Endothelial cell of umbilical vein (primary cell): ENCODE results near the gene TNFAIP8. TPM values are rescaled to one million over a fixed set of nuclear protein-coding genes. Genes with fewer than 3 reads are reported as not detected.

ENCODE experiments used
- BruUV-seq: library from RNA; stranded (reverse); fragments of 400-500 nt; replicated peaks from 2 replicates; lab custom pipeline; 2021; lab: Mats Ljungman, UMichigan
- CTCF ChIA-PET: fragments of 300-600, 350-600 bp; sonication (Branson Sonifier 250); formaldehyde crosslinking; loops from one replicate; lab custom pipeline; 2021; ENCODE audit warnings: antibody characterized with exemption, inconsistent platforms; lab: Charles Lee
- POLR2A ChIA-PET: fragments of 300-600, 350-600 bp; sonication (Branson Sonifier 250); formaldehyde crosslinking; loops from one replicate; lab custom pipeline; 2021; ENCODE audit warnings: antibody characterized with exemption, inconsistent platforms; lab: Charles Lee
- DNase-seq: peaks from one replicate; pipeline ENCODE4 v3.0.0-alpha.2; 2011; ENCODE audit warnings: low read depth, low spot score
- FAIRE-seq: peaks from 2 replicates; lab custom pipeline; 2011; peaks lifted over from hg19 to GRCh38; lab: Jason Lieb, UNC
- H2AFZ ChIP-seq: 2 replicates; pipeline ENCODE4 v1.6.0; 2012; ENCODE audit warnings: low read depth, low read length, control low read depth, inconsistent platforms
- H3K27ac ChIP-seq: 2 replicates; pipeline ENCODE4 v1.5.1; 2011; ENCODE audit warnings: low read depth, mild to moderate bottlenecking, control low read depth, low read length, moderate library complexity; ENCODE audit not compliant: insufficient read depth
- H3K27me3 ChIP-seq, 2 experiments: 2 replicates each; pipeline versions ENCODE4 v1.6.0 to v1.6.1; 2011; ENCODE audit warnings: low read length in 2 of 2, mixed read lengths in 1 of 2; ENCODE audit not compliant: control insufficient read depth in 2 of 2, insufficient read depth in 2 of 2
- H3K36me3 ChIP-seq, 2 experiments: 2 replicates in 1 of 2; 3 replicates in 1 of 2; pipeline ENCODE4 v1.5.1; 2011; ENCODE audit warnings: low read length in 2 of 2, mild to moderate bottlenecking in 1 of 2, moderate library complexity in 1 of 2; ENCODE audit not compliant: control insufficient read depth in 2 of 2, insufficient read depth in 2 of 2; ENCODE audit errors: extremely low read depth in 1 of 2
- H3K4me1 ChIP-seq: 3 replicates; pipeline ENCODE4 v1.5.1; 2011; ENCODE audit warnings: mild to moderate bottlenecking, low read length; ENCODE audit not compliant: control insufficient read depth, insufficient read depth; ENCODE audit errors: extremely low read depth
- H3K4me2 ChIP-seq: 2 replicates; pipeline ENCODE4 v1.6.1; 2011; ENCODE audit warnings: low read length, control low read depth, mixed read lengths; ENCODE audit not compliant: insufficient read depth
- H3K4me3 ChIP-seq, 3 experiments: fragments of 200-600 bp in 1 of 3; sonication (generic), shearing (Covaris generic) in 1 of 3; replicated peaks in 1 of 3; 2 replicates each; pipeline ENCODE4 v1.5.1; 2011 to 2016; ENCODE audit warnings: control low read depth in 3 of 3, low read length in 3 of 3, mild to moderate bottlenecking in 2 of 3, inconsistent platforms in 1 of 3, low read depth in 1 of 3, moderate library complexity in 1 of 3; ENCODE audit not compliant: insufficient read depth in 1 of 3
- H3K79me2 ChIP-seq: 2 replicates; pipeline ENCODE4 v1.6.0; 2012; ENCODE audit warnings: low read length, inconsistent platforms; ENCODE audit not compliant: control insufficient read depth, insufficient read depth
- H3K9ac ChIP-seq: replicated peaks from 2 replicates; pipeline ENCODE3; 2011; ENCODE audit warnings: low read length, control low read depth; ENCODE audit not compliant: insufficient read depth; ENCODE audit errors: extremely low read depth
- H3K9me1 ChIP-seq: replicated peaks from 3 replicates; pipeline ENCODE4 v1.6.0; 2011; ENCODE audit warnings: mild to moderate bottlenecking, low read length; ENCODE audit not compliant: control insufficient read depth, insufficient read depth; ENCODE audit errors: extremely low read depth
- H3K9me3 ChIP-seq: replicated peaks from 2 replicates; pipeline ENCODE4 v1.5.1; 2012; ENCODE audit warnings: low read length, inconsistent platforms; ENCODE audit not compliant: control insufficient read depth, insufficient read depth
- H4K20me1 ChIP-seq: replicated peaks from 2 replicates; pipeline ENCODE3; 2011; ENCODE audit warnings: mild to moderate bottlenecking, low read length; ENCODE audit not compliant: control insufficient read depth, insufficient read depth; ENCODE audit errors: extremely low read depth
- EZH2 ChIP-seq: IDR thresholded peaks from 2 replicates; pipeline ENCODE4 v1.6.1; 2012; ENCODE audit warnings: borderline replicate concordance, low read depth, mild to moderate bottlenecking, moderate library complexity, low read length, inconsistent platforms; ENCODE audit not compliant: severe bottlenecking
- FOS ChIP-seq: IDR thresholded peaks from 2 replicates; pipeline ENCODE4 v1.6.1; 2011; ENCODE audit warnings: mild to moderate bottlenecking, low read length, moderate library complexity, borderline replicate concordance; ENCODE audit not compliant: insufficient read depth
- GATA2 ChIP-seq: IDR thresholded peaks from 2 replicates; pipeline ENCODE4 v1.7.0; 2011; ENCODE audit warnings: low read depth, mild to moderate bottlenecking, moderate library complexity, mixed read lengths, low read length; ENCODE audit not compliant: insufficient read length, insufficient read depth
- JUN ChIP-seq: IDR thresholded peaks from 2 replicates; pipeline ENCODE4 v1.6.1; 2011; ENCODE audit warnings: borderline replicate concordance, low read depth; ENCODE audit not compliant: insufficient read length, insufficient read depth
- MYC ChIP-seq: IDR thresholded peaks from one replicate; pipeline ENCODE4 v1.6.1; 2011; ENCODE audit warnings: mild to moderate bottlenecking, low read depth, low read length
- POLR2A ChIP-seq: IDR thresholded peaks from 2 replicates; pipeline ENCODE4 v1.6.1; 2012; ENCODE audit warnings: low read depth, mild to moderate bottlenecking, control low read depth, low read length
- POLR2AphosphoS5 ChIP-seq: IDR thresholded peaks from 2 replicates; pipeline ENCODE4 v1.6.1; 2012; ENCODE audit warnings: low read depth, mild to moderate bottlenecking, control low read depth, low read length, moderate library complexity; ENCODE audit not compliant: insufficient read depth
- dilution Hi-C: fragments of 300-500 bp; cut with MboI; formaldehyde crosslinking; loops from one replicate; pipeline ENCODE4 v1.15.0; 2019; ENCODE audit warnings: low sequenced_read_pairs; ENCODE audit not compliant: extremely low pct_ligation_motif_present
- intact Hi-C: fragments of 100-400 bp; cut with micrococcal nuclease; formaldehyde crosslinking; loops from one replicate; pipeline ENCODE4 v1.10.0; 2022
- polyA plus RNA-seq, 4 experiments: library from polyadenylated mRNA; depleted of rRNA in 3 of 4; stranded (reverse) in 3 of 4; unstranded in 1 of 4; fragments of >200 nt; gene quantifications; 2 replicates each; pipeline versions ENCODE4 v1.2.1 to v1.2.3, GENCODE V29; 2011 to 2012; ENCODE audit warnings: missing spikeins in 1 of 4
- total RNA-seq: library from RNA; stranded (reverse); gene quantifications from 2 replicates; pipeline ENCODE4 v1.2.3, GENCODE V29; 2021
- TF ChIP-seq, protein P1 (sequence below): IDR thresholded peaks from 2 replicates; pipeline ENCODE4 v1.6.1; 2011; ENCODE audit not compliant: insufficient read depth, insufficient read length
- TF ChIP-seq, protein P2 (sequence below), 2 donors: IDR thresholded peaks; 1 replicate in 1 of 2; 2 replicates in 1 of 2; pipeline ENCODE4 v1.5.1; 2011; ENCODE audit warnings: low read length in 2 of 2, mild to moderate bottlenecking in 2 of 2, moderate library complexity in 2 of 2, control low read depth in 1 of 2, inconsistent platforms in 1 of 2, low read depth in 1 of 2; ENCODE audit not compliant: insufficient read depth in 1 of 2; ENCODE audit errors: extremely low read depth in 1 of 2

TNFAIP8 gene
- total and polyA plus RNA-seq, 2 donors (not counting 3 experiments of a cell fraction or from before 2014, with no cell fraction given): 4.7 to 7.4 TPM

DNA sequence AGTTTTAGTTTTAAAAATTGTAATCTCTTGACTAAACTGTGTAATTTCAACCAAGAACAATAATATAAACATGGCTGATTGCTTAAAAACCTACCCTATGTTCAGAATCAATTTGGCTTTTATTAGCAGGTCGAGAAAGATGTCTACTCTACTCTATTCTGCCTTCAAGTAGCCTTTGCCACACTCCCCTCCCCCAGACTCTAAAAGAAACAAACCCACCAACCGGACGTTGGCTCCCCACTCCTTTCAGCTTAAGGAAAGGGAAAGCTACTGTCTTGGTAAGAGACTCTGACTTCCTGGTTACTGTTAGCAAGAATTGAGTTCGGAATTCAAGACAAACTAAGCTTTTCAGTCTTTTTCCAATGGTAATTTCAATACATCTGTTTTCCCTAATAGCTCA lies 46.7 kb downstream of the TNFAIP8 start:
- POLR2A ChIA-PET: no interaction called here
- Histone ChIP-seq H3K27ac (no peak overlapping the region), H3K9me1 (no peaks in the 10 kb centered on the region), H3K4me2 (no peak overlapping the region), H3K9ac (no peak overlapping the region), H4K20me1 (no peaks in the 10 kb centered on the region), H3K36me3 (no peaks in the 10 kb centered on the region), H3K9me3 (no peaks in the 10 kb centered on the region), H2AFZ (no peak overlapping the region), H3K79me2 (no peaks in the 10 kb centered on the region), H3K4me1 (peaks cover 4% of the 10 kb centered on the region), H3K27me3 (peaks cover 9 to 15% of the 10 kb centered on the region in 2 experiments), H3K4me3 (no peak overlapping the region)
- FAIRE-seq: no peak
- dilution Hi-C loops: no loop called here
- no peak for TF ChIP-seq MYC
- TF ChIP-seq POLR2A: no peak
- no peak for TF ChIP-seq GATA2
- TF ChIP-seq, protein P1, sequence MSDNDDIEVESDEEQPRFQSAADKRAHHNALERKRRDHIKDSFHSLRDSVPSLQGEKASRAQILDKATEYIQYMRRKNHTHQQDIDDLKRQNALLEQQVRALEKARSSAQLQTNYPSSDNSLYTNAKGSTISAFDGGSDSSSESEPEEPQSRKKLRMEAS: no peak
- no peak for TF ChIP-seq POLR2AphosphoS5
- no peak for TF ChIP-seq JUN
- no peak for TF ChIP-seq FOS
- TF ChIP-seq EZH2: no peak
- TF ChIP-seq, protein P2, sequence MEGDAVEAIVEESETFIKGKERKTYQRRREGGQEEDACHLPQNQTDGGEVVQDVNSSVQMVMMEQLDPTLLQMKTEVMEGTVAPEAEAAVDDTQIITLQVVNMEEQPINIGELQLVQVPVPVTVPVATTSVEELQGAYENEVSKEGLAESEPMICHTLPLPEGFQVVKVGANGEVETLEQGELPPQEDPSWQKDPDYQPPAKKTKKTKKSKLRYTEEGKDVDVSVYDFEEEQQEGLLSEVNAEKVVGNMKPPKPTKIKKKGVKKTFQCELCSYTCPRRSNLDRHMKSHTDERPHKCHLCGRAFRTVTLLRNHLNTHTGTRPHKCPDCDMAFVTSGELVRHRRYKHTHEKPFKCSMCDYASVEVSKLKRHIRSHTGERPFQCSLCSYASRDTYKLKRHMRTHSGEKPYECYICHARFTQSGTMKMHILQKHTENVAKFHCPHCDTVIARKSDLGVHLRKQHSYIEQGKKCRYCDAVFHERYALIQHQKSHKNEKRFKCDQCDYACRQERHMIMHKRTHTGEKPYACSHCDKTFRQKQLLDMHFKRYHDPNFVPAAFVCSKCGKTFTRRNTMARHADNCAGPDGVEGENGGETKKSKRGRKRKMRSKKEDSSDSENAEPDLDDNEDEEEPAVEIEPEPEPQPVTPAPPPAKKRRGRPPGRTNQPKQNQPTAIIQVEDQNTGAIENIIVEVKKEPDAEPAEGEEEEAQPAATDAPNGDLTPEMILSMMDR (IDR thresholded peaks at IDR 0.05; ENCODE audit: extremely low read depth in 1 of 2, insufficient read depth in 1 of 2, low read depth in 1 of 2, low read length in 2 of 2): no peak
- CTCF ChIA-PET: interaction anchor here (3.4 kb wide), 1 partner anchor 9 kb away, joined by 21 read pairs; no protein-coding TSS in a partner anchor
- intact Hi-C loops: no loop called here
- no peak for DNase-seq
- no TSS peak for BruUV-seq
